Testis (tissue), 2 donors: ENCODE measurements around the gene RAB40B.

ENCODE experiments used
- POLR2A ChIP-seq: fragments of 450-650 bp; IDR thresholded peaks from one replicate; pipeline ENCODE4 v1.6.1; 2017; ENCODE audit warnings: antibody characterized with exemption, mild to moderate bottlenecking, moderate library complexity
- TF ChIP-seq, protein P1 (sequence below), 3 experiments: fragments of 450-650 bp in 2 of 3; fragments of 200-600 bp in 1 of 3; sonication (generic) in 1 of 3; IDR thresholded peaks; one replicate each; pipeline ENCODE4 v1.5.1; 2016 to 2019; ENCODE audit warnings: antibody characterized with exemption in 3 of 3, mild to moderate bottlenecking in 2 of 3, moderate library complexity in 1 of 3

DNA sequence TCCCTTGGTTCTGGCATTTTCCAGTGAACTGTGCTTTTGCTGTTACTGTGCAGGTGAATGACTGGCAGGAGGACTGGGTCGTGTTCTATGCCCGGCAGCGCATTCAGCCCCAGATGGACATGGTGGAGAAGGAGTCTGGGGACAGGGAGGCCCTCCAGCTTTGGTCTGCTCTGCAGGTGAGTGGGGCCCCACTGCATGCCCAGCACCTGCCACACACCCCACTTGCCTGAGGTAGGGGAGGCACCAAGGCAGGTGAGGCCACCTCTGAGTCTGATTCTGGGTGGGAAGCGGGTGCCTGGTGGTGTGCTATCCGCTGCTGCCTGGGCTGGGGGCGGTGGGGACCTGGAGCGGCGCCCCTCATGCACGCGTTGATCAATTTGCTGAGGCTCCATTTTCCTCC, 27.9 kb upstream of the RAB40B start:
- TF ChIP-seq, protein P1, sequence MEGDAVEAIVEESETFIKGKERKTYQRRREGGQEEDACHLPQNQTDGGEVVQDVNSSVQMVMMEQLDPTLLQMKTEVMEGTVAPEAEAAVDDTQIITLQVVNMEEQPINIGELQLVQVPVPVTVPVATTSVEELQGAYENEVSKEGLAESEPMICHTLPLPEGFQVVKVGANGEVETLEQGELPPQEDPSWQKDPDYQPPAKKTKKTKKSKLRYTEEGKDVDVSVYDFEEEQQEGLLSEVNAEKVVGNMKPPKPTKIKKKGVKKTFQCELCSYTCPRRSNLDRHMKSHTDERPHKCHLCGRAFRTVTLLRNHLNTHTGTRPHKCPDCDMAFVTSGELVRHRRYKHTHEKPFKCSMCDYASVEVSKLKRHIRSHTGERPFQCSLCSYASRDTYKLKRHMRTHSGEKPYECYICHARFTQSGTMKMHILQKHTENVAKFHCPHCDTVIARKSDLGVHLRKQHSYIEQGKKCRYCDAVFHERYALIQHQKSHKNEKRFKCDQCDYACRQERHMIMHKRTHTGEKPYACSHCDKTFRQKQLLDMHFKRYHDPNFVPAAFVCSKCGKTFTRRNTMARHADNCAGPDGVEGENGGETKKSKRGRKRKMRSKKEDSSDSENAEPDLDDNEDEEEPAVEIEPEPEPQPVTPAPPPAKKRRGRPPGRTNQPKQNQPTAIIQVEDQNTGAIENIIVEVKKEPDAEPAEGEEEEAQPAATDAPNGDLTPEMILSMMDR (IDR thresholded peaks at IDR 0.05) = no peak
- no peak for TF ChIP-seq POLR2A
